MG63 (cell line): ENCODE measurements around the gene NAA60. TPM values are rescaled to one million over a fixed set of nuclear protein-coding genes. Genes with fewer than 3 reads are reported as not detected.

Experiments used
- total RNA-seq: library from RNA; depleted of rRNA; stranded (reverse); fragments of >200 nt; shearing (Covaris generic); gene quantifications from 2 replicates; pipeline ENCODE4 v1.2.3, GENCODE V29; 2014; ENCODE audit warnings: low replicate concordance; rRNA removed

NAA60 gene
- total RNA-seq, 1 experiment from 2014 or later: 14.3 TPM

Other genes starting within 250 kb of the NAA60 start
- gene ZNF200, start 208.5 kb upstream of the NAA60 start, total RNA-seq: 3.4 and 5.8 TPM in 2 replicates
- 0.07 TPM in 1 of 2 replicates, not detected in the other for gene MEFV, start 187.0 kb upstream of the NAA60 start, total RNA-seq
- gene ZNF263, start 160.2 kb upstream of the NAA60 start, total RNA-seq: 48.3 and 74.7 TPM in 2 replicates
- 5.2 and 10.7 TPM in 2 replicates for gene TIGD7, start 138.2 kb upstream of the NAA60 start, total RNA-seq
- 13.7 and 20.3 TPM in 2 replicates for gene ZNF75A, start 138.2 kb upstream of the NAA60 start, total RNA-seq
- gene OR2C1, start 87.8 kb upstream of the NAA60 start, total RNA-seq: not detected in 2 replicates
- 10.2 and 17.0 TPM in 2 replicates for gene ZSCAN32, start 42.7 kb upstream of the NAA60 start, total RNA-seq
- gene ZNF174, start 42.5 kb upstream of the NAA60 start, total RNA-seq: 19.4 and 22.6 TPM in 2 replicates
- 0.03 and 0.62 TPM in 2 replicates for gene ZNF597, start 176 bp upstream of the NAA60 start, total RNA-seq
- not detected in 2 replicates for gene C16orf90, start 51.8 kb downstream of the NAA60 start, total RNA-seq
- gene CLUAP1, start 57.3 kb downstream of the NAA60 start, total RNA-seq: 13.7 and 34.4 TPM in 2 replicates
- 0.03 TPM in 1 of 2 replicates, not detected in the other for gene NLRC3, start 133.7 kb downstream of the NAA60 start, total RNA-seq
- gene SLX4, start 167.9 kb downstream of the NAA60 start, total RNA-seq: 2.6 and 4.8 TPM in 2 replicates
- gene DNASE1, start 211.0 kb downstream of the NAA60 start, total RNA-seq: 6.9 and 17.8 TPM in 2 replicates